ENCODE measurements around the gene TMEM26. TPM values are rescaled to one million over a fixed set of nuclear protein-coding genes. Genes with fewer than 3 reads are reported as not detected.

Gene TMEM26
- total and polyA plus RNA-seq, 2 of the 8 experiments (the other 6 are each of a cell fraction or from before 2014, with no cell fraction given): 1.6 to 2.8 TPM

DNA sequence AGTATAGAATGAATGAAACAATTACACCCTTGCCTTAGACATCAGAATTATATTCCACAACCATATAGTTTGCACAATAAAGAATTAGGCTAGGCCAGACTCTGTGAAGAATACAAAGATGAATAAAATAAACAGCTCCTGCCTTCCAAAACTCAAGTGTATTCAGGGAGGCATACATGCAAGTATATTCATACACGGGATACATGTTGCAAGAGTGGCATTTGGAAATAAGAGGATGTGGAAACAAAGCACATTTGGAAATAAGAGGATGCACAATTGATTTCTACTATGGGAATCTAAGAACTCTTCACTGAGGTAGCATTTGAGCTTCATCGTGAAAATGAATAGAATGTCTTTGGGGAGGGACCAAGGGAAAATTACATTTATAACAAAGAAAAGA lies 27.0 kb upstream of the TMEM26 start:
- no peak overlapping the region for H3K18ac ChIP-seq (ENCODE audit: extremely low read depth, low read length)
- TF ChIP-seq SP2 (IDR thresholded peaks at IDR 0.05; ENCODE audit: low read length) (no peak), EP300 (IDR thresholded peaks at IDR 0.05; ENCODE audit: borderline replicate concordance in 1 of 2, low read depth in 2 of 2, low read length in 2 of 2) (no peak), NANOG (IDR thresholded peaks at IDR 0.05; ENCODE audit: insufficient read depth, low read depth, low read length, poor library complexity, severe bottlenecking) (no peak), ASH2L (IDR thresholded peaks at IDR 0.05; ENCODE audit: low read length) (no peak), SIRT6 (IDR thresholded peaks at IDR 0.05; ENCODE audit: low read length) (no peak), SIN3A (conservative IDR thresholded peaks at IDR 0.05 in 1 of 2, IDR thresholded peaks at IDR 0.05 in 1 of 2; ENCODE audit: low read depth in 1 of 2, low read length in 2 of 2) (no peak), TAF1 (IDR thresholded peaks at IDR 0.05; ENCODE audit: low read depth, low read length) (no peak), EGR1 (IDR thresholded peaks at IDR 0.05; ENCODE audit: borderline replicate concordance, low read depth, low read length) (no peak), EZH2 (IDR thresholded peaks at IDR 0.05; ENCODE audit: low read depth, low read length, severe bottlenecking) (no peak), CBX8 (IDR thresholded peaks at IDR 0.05; ENCODE audit: borderline replicate concordance, low read depth, low read length) (no peak), RXRA (IDR thresholded peaks at IDR 0.05; ENCODE audit: insufficient read depth, low read depth, low read length) (no peak), FOSL1 (IDR thresholded peaks at IDR 0.05; ENCODE audit: insufficient read depth, low read depth, low read length) (no peak)

More for the DNA sequence above, 27.0 kb upstream of the TMEM26 start:
- no peak overlapping the region for H2BK20ac ChIP-seq (ENCODE audit: low read length)
- WGBS, 2 experiments (ENCODE audit: extremely low coverage in 1 of 2, insufficient coverage in 1 of 2, insufficient read length in 1 of 2, insufficient replicate concordance in 2 of 2, low coverage in 1 of 2, low lambda C conversion rate in 2 of 2, missing lambda C conversion rate in 1 of 2): 98% methylated on average over 2 of the region's 2 CpGs; no CpG with 5 or more reads in 1 of the 2 experiments
- H3K4me1 ChIP-seq (replicated peaks in 1 of 4; ENCODE audit: control insufficient read depth in 3 of 4, insufficient read depth in 4 of 4, low read length in 3 of 4): peaks cover 0 to 7% (median 1%) of the 10 kb centered on the region in 4 experiments; a peak in 2 of 7 replicates
- no peaks in the 10 kb centered on the region for H3K23me2 ChIP-seq (ENCODE audit: low read depth, low read length)
- no peaks in the 10 kb centered on the region; a peak in 1 of 7 replicates for H3K27me3 ChIP-seq (replicated peaks in 1 of 4; ENCODE audit: control insufficient read depth in 3 of 4, extremely low read depth in 1 of 4, insufficient read depth in 3 of 4, low read length in 3 of 4)
- no peak overlapping the region for H2BK15ac ChIP-seq (ENCODE audit: low read length)
- peaks cover 0 to 4% of the 10 kb centered on the region in 2 experiments; a peak in 2 of 4 replicates for H3K9me3 ChIP-seq (ENCODE audit: insufficient read depth in 2 of 2, low read depth in 1 of 2, low read length in 1 of 2)
- H2BK5ac ChIP-seq (ENCODE audit: low read depth, low read length): no peak overlapping the region
- POLR2A ChIA-PET (ENCODE audit: partially characterized antibody): no interaction called here
- peak overlapping the region; percentile 86 for H3K23ac ChIP-seq (ENCODE audit: insufficient read length)
- no peak overlapping the region for H2AK5ac ChIP-seq (ENCODE audit: low read depth, low read length)
- no peaks in the 10 kb centered on the region; a peak in 2 of 8 replicates for H3K36me3 ChIP-seq (ENCODE audit: control insufficient read depth in 2 of 4, insufficient read depth in 4 of 4, low read length in 3 of 4)
- no peak overlapping the region for H4K8ac ChIP-seq (ENCODE audit: extremely low read depth, insufficient read depth, low read length)
- no peaks in the 10 kb centered on the region for H3K79me1 ChIP-seq (ENCODE audit: low read depth, low read length)
- no peak overlapping the region; the same call in 1 of the 2 replicates for H2BK12ac ChIP-seq (ENCODE audit: low read depth, low read length)
- CTCF ChIA-PET (ENCODE audit: partially characterized antibody): interaction anchor here (0.7 to 1.4 kb wide), 3 partner anchors 11 to 114 kb away, joined by 3 to 4 read pairs (median 4); no protein-coding TSS in a partner anchor
- no peak overlapping the region for H3K14ac ChIP-seq (ENCODE audit: insufficient read length)
- H3K4ac ChIP-seq (replicated peaks; ENCODE audit: insufficient read length, low read depth, low read length): peak overlapping the region; percentile 34
- H4K5ac ChIP-seq (ENCODE audit: insufficient read length, low read depth, low read length): no peak overlapping the region
- no peak overlapping the region for H3K4me3 ChIP-seq (ENCODE audit: extremely low read depth in 1 of 4, insufficient read depth in 2 of 4, low read depth in 3 of 4, low read length in 4 of 4)
- H4K20me1 ChIP-seq (replicated peaks in 1 of 2; ENCODE audit: control insufficient read depth in 1 of 2, insufficient read depth in 2 of 2, low read length in 2 of 2): no peaks in the 10 kb centered on the region
- H3K4me2 ChIP-seq (ENCODE audit: insufficient read depth in 1 of 2, low read depth in 2 of 2, low read length in 2 of 2): no peak overlapping the region
- H4K91ac ChIP-seq (replicated peaks; ENCODE audit: insufficient read length, low read length): peak overlapping the region; percentile 51
- H2BK120ac ChIP-seq (replicated peaks; ENCODE audit: low read depth, low read length): peak overlapping the region; percentile 86
- DNase-seq (ENCODE audit: low read depth in 1 of 2, low spot score in 2 of 2) (no peak), FAIRE-seq (no peak)
- peak overlapping the region; percentile 37 for H3K56ac ChIP-seq (replicated peaks; ENCODE audit: insufficient read length, low read depth, low read length)
- no peak overlapping the region for H3K27ac ChIP-seq (ENCODE audit: low read depth, low read length)
- H3K79me2 ChIP-seq (ENCODE audit: control insufficient read depth in 1 of 2, insufficient read depth in 2 of 2, low read length in 2 of 2): no peaks in the 10 kb centered on the region
- H3K9ac ChIP-seq (replicated peaks in 1 of 4; ENCODE audit: extremely low read depth in 1 of 4, low read depth in 3 of 4, low read length in 3 of 4): no peak overlapping the region
- H2AFZ ChIP-seq (ENCODE audit: low read length): no peak overlapping the region
